BLaER1 (cell line): ENCODE results near the gene TMEM132C.

Experiments used
- H3K27ac ChIP-seq: shearing (Covaris generic); formaldehyde crosslinking; 2 replicates; pipeline ENCODE4 v1.8.1; 2022
- H3K27me3 ChIP-seq: shearing (Covaris generic); formaldehyde crosslinking; 2 replicates; pipeline ENCODE4 v1.8.1; 2022
- H3K36me3 ChIP-seq: shearing (Covaris generic); formaldehyde crosslinking; 2 replicates; pipeline ENCODE4 v1.8.1; 2022
- H3K4me1 ChIP-seq: shearing (Covaris generic); formaldehyde crosslinking; 2 replicates; pipeline ENCODE4 v1.8.1; 2022
- H3K4me2 ChIP-seq: shearing (Covaris generic); formaldehyde crosslinking; 2 replicates; pipeline ENCODE4 v1.8.1; 2022
- H3K4me3 ChIP-seq: shearing (Covaris generic); formaldehyde crosslinking; 2 replicates; pipeline ENCODE4 v1.8.1; 2022
- H3K9ac ChIP-seq: shearing (Covaris generic); formaldehyde crosslinking; 2 replicates; pipeline ENCODE4 v1.8.1; 2022
- H3K9me3 ChIP-seq: shearing (Covaris generic); formaldehyde crosslinking; 2 replicates; pipeline ENCODE4 v1.8.1; 2022
- H4K20me1 ChIP-seq: shearing (Covaris generic); formaldehyde crosslinking; 2 replicates; pipeline ENCODE4 v1.8.1; 2022
- Cebpa-rat ChIP-seq: shearing (Covaris generic); IDR thresholded peaks from 2 replicates; pipeline ENCODE4 v1.8.1; 2022

The TMEM132C gene

GRCh38 chr12:128276471-128276870, 9.5 kb downstream of the TMEM132C start:
- Histone ChIP-seq H3K9ac (no peak overlapping the region), H3K27ac (no peak overlapping the region), H4K20me1 (no peaks in the 10 kb centered on the region), H3K9me3 (peaks cover 32% of the 10 kb centered on the region), H3K4me3 (no peak overlapping the region), H3K36me3 (no peaks in the 10 kb centered on the region), H3K4me2 (no peak overlapping the region), H3K27me3 (no peaks in the 10 kb centered on the region), H3K4me1 (no peaks in the 10 kb centered on the region)
- no peak for TF ChIP-seq Cebpa-rat

- peaks cover 9% of the 10 kb centered on the region for H3K4me1 ChIP-seq
- no peak overlapping the region for H3K9ac ChIP-seq
- H4K20me1 ChIP-seq: no peaks in the 10 kb centered on the region
- H3K9me3 ChIP-seq: peaks cover 17% of the 10 kb centered on the region
- no peak overlapping the region for H3K4me2 ChIP-seq
- H3K4me3 ChIP-seq: no peak overlapping the region
- no peaks in the 10 kb centered on the region for H3K36me3 ChIP-seq
- H3K27me3 ChIP-seq: no peaks in the 10 kb centered on the region
- TF ChIP-seq Cebpa-rat: no peak
- no peak overlapping the region for H3K27ac ChIP-seq
Measured at GRCh38 chr12:128286970-128287369, 20.0 kb downstream of the TMEM132C start.

- H3K9me3 ChIP-seq: peaks cover 7% of the 10 kb centered on the region; the same call in 1 of the 2 replicates
- H3K9ac ChIP-seq: no peak overlapping the region
- H3K4me3 ChIP-seq: no peak overlapping the region
- H3K27me3 ChIP-seq: no peaks in the 10 kb centered on the region
- no peaks in the 10 kb centered on the region for H3K36me3 ChIP-seq
- H3K4me1 ChIP-seq: peaks cover 9% of the 10 kb centered on the region
- TF ChIP-seq Cebpa-rat: no peak
- no peaks in the 10 kb centered on the region for H4K20me1 ChIP-seq
- H3K27ac ChIP-seq: no peak overlapping the region
- no peak overlapping the region for H3K4me2 ChIP-seq
Measured at GRCh38 chr12:128288357-128288756, 21.4 kb downstream of the TMEM132C start.

- TF ChIP-seq Cebpa-rat: no peak
- no peaks in the 10 kb centered on the region for H4K20me1 ChIP-seq
- peaks cover 1% of the 10 kb centered on the region; the same call in 1 of the 2 replicates for H3K9me3 ChIP-seq
- H3K4me2 ChIP-seq: no peak overlapping the region
- H3K9ac ChIP-seq: no peak overlapping the region
- no peaks in the 10 kb centered on the region for H3K36me3 ChIP-seq
- H3K4me1 ChIP-seq: peaks cover 9% of the 10 kb centered on the region
- no peak overlapping the region for H3K27ac ChIP-seq
- no peak overlapping the region for H3K4me3 ChIP-seq
- H3K27me3 ChIP-seq: no peaks in the 10 kb centered on the region
Measured at GRCh38 chr12:128288896-128289295, 21.9 kb downstream of the TMEM132C start.

GRCh38 chr12:128290938-128291337, 24.0 kb downstream of the TMEM132C start:
- no peak overlapping the region for H3K27ac ChIP-seq
- no peaks in the 10 kb centered on the region for H3K27me3 ChIP-seq
- H3K36me3 ChIP-seq: no peaks in the 10 kb centered on the region
- H3K9ac ChIP-seq: no peak overlapping the region
- H3K4me2 ChIP-seq: no peak overlapping the region
- H4K20me1 ChIP-seq: no peaks in the 10 kb centered on the region
- TF ChIP-seq Cebpa-rat: no peak
- H3K9me3 ChIP-seq: no peaks in the 10 kb centered on the region
- peaks cover 16% of the 10 kb centered on the region for H3K4me1 ChIP-seq
- H3K4me3 ChIP-seq: no peak overlapping the region

- no peak overlapping the region for H3K4me3 ChIP-seq
Measured at GRCh38 chr12:128298091-128298748, 31.2 kb downstream of the TMEM132C start.

GRCh38 chr12:128305336-128305892, 38.4 kb downstream of the TMEM132C start:
- Histone ChIP-seq H3K9ac (no peak overlapping the region), H3K9me3 (peaks cover 41% of the 10 kb centered on the region), H3K27me3 (no peaks in the 10 kb centered on the region; the same call in 1 of the 2 replicates), H3K27ac (no peak overlapping the region), H3K4me2 (peak overlapping the region; percentile 25), H3K4me3 (no peak overlapping the region), H3K4me1 (peaks cover 10% of the 10 kb centered on the region), H3K36me3 (no peaks in the 10 kb centered on the region), H4K20me1 (no peaks in the 10 kb centered on the region)
- TF ChIP-seq Cebpa-rat: no peak

More at GRCh38 chr12:128298091-128298748, 31.2 kb downstream of the TMEM132C start:
- peaks cover 17% of the 10 kb centered on the region for H3K4me1 ChIP-seq
- TF ChIP-seq Cebpa-rat: no peak
- H3K27ac ChIP-seq: no peak overlapping the region
- no peaks in the 10 kb centered on the region for H3K27me3 ChIP-seq
- peaks cover 31% of the 10 kb centered on the region for H3K9me3 ChIP-seq
- peak overlapping the region; percentile 21 for H3K4me2 ChIP-seq
- H4K20me1 ChIP-seq: no peaks in the 10 kb centered on the region
- H3K9ac ChIP-seq: no peak overlapping the region
- no peaks in the 10 kb centered on the region for H3K36me3 ChIP-seq

- no peak for TF ChIP-seq Cebpa-rat
- Histone ChIP-seq H4K20me1 (no peaks in the 10 kb centered on the region), H3K4me3 (no peak overlapping the region), H3K9ac (no peak overlapping the region), H3K9me3 (peaks cover 29% of the 10 kb centered on the region), H3K4me2 (no peak overlapping the region), H3K27ac (no peak overlapping the region), H3K27me3 (no peaks in the 10 kb centered on the region; the same call in 1 of the 2 replicates), H3K36me3 (no peaks in the 10 kb centered on the region), H3K4me1 (peaks cover 14% of the 10 kb centered on the region)
Measured at GRCh38 chr12:128307791-128308190, 40.8 kb downstream of the TMEM132C start.

GRCh38 chr12:128312661-128313060, 45.7 kb downstream of the TMEM132C start:
- H3K27ac ChIP-seq: no peak overlapping the region

GRCh38 chr12:128313931-128314330, 47.0 kb downstream of the TMEM132C start:
- Histone ChIP-seq H3K9ac (no peak overlapping the region), H3K4me2 (peak overlapping the region; percentile 85), H4K20me1 (0 out of 2 replicates have a peak, but pooled peaks cover 10% of the 10 kb centered on the region), H3K4me3 (no peak overlapping the region), H3K27ac (no peak overlapping the region), H3K27me3 (no peaks in the 10 kb centered on the region), H3K4me1 (peaks cover 65% of the 10 kb centered on the region), H3K9me3 (peaks cover 23% of the 10 kb centered on the region), H3K36me3 (no peaks in the 10 kb centered on the region)
- no peak for TF ChIP-seq Cebpa-rat

More at GRCh38 chr12:128312661-128313060, 45.7 kb downstream of the TMEM132C start:
- Histone ChIP-seq H3K9me3 (peaks cover 23% of the 10 kb centered on the region), H3K4me3 (no peak overlapping the region), H3K4me1 (peaks cover 52% of the 10 kb centered on the region), H3K4me2 (peak overlapping the region; percentile 85), H3K9ac (no peak overlapping the region), H3K27me3 (no peaks in the 10 kb centered on the region), H4K20me1 (0 out of 2 replicates have a peak, but pooled peaks cover 10% of the 10 kb centered on the region), H3K36me3 (no peaks in the 10 kb centered on the region)
- no peak for TF ChIP-seq Cebpa-rat
